K562 (cell line): Measurements from ENCODE around the gene ASB10. TPM values are rescaled to one million over a fixed set of nuclear protein-coding genes. Genes with fewer than 3 reads are reported as not detected.
A peak's percentile ranks its signal among the peaks of the same experiment; 100 is the strongest.

Experiments
- ATAC-seq: fragments of 200-7000 bp; cut with Tn5 transposase; 3 replicates; pipeline ENCODE4 v1.9.1; 2020; ENCODE audit warnings: moderate library complexity
- BruUV-seq: library from RNA; stranded (reverse); fragments of 400-500 nt; replicated peaks from 2 replicates; lab custom pipeline; 2021; lab: Mats Ljungman, UMichigan
- CTCF ChIA-PET: fragments of 300-600 bp; formaldehyde crosslinking; extraction: SDS; loops from one replicate; lab custom pipeline; 2021; ENCODE audit warnings: low intra/inter-chr PET ratio; lab: Yijun Ruan, JAX
- POLR2A ChIA-PET: fragments of 300-600, 350-650 bp; sonication (Branson Sonifier 250); formaldehyde crosslinking; extraction: SDS; loops from one replicate; lab custom pipeline; 2021; ENCODE audit warnings: antibody characterized with exemption, inconsistent platforms; lab: Yijun Ruan, JAX
- DNase-seq, 4 experiments: peaks; one replicate each; pipeline versions ENCODE4 v3.0.0 to v3.0.0-alpha.2; 2011 to 2018; ENCODE audit warnings: low spot score in 3 of 4, mixed read lengths in 3 of 4; ENCODE audit errors: extremely low read depth in 1 of 4
- FAIRE-seq: peaks from 2 replicates; lab custom pipeline; 2011; peaks lifted over from hg19 to GRCh38; lab: Jason Lieb, UNC
- H2AFZ ChIP-seq: 2 replicates; pipeline ENCODE4 v1.6.0; 2011; ENCODE audit warnings: low read depth, low read length, control low read depth, inconsistent platforms
- H3K27ac ChIP-seq: fragments of 200-600 bp; 3 replicates; pipeline ENCODE4 v1.8.0; 2011; ENCODE audit warnings: low read depth, mild to moderate bottlenecking, control low read depth, inconsistent platforms, low read length, moderate library complexity, mixed read lengths; ENCODE audit errors: extremely low read depth
- H3K27me3 ChIP-seq, 2 experiments: fragments of 300-600 bp in 1 of 2; 2 replicates in 1 of 2; 3 replicates in 1 of 2; pipeline versions ENCODE4 v1.6.0 to v1.8.0; 2011; ENCODE audit warnings: inconsistent platforms in 2 of 2, low read length in 2 of 2, mild to moderate bottlenecking in 1 of 2, mixed read lengths in 1 of 2, moderate library complexity in 1 of 2; ENCODE audit not compliant: control insufficient read depth in 2 of 2, insufficient read depth in 2 of 2
- H3K36me3 ChIP-seq: fragments of 300-600 bp; 3 replicates; pipeline ENCODE4 v1.8.0; 2011; ENCODE audit warnings: mild to moderate bottlenecking, low read length, inconsistent platforms; ENCODE audit not compliant: control insufficient read depth, insufficient read depth
- H3K4me1 ChIP-seq, 2 experiments: fragments of 200-600 bp in 1 of 2; replicated peaks in 1 of 2; 2 replicates in 1 of 2; 3 replicates in 1 of 2; pipeline versions ENCODE4 v1.5.1 to v1.8.0; 2011; ENCODE audit warnings: inconsistent platforms in 2 of 2, low read length in 2 of 2, mild to moderate bottlenecking in 1 of 2, mixed read lengths in 1 of 2, moderate library complexity in 1 of 2; ENCODE audit not compliant: control insufficient read depth in 2 of 2, insufficient read depth in 2 of 2
- H3K4me2 ChIP-seq: 2 replicates; pipeline ENCODE4 v1.6.1; 2011; ENCODE audit warnings: low read length, control low read depth, inconsistent platforms, mixed read lengths; ENCODE audit not compliant: insufficient read depth
- H3K4me3 ChIP-seq: fragments of 200-600 bp; sonication (generic), shearing (Covaris generic); 2 replicates; pipeline ENCODE4 v1.5.1; 2016; ENCODE audit warnings: control low read depth, inconsistent platforms
- H3K79me2 ChIP-seq: fragments of 200-600 bp; 3 replicates; pipeline ENCODE4 v1.8.0; 2011; ENCODE audit warnings: low read length, inconsistent platforms; ENCODE audit not compliant: control insufficient read depth, insufficient read depth
- H3K9ac ChIP-seq, 2 experiments: 2 replicates each; pipeline versions ENCODE4 v1.6.0 to v1.6.1; 2011; ENCODE audit warnings: low read depth in 2 of 2, low read length in 2 of 2, control low read depth in 1 of 2, inconsistent platforms in 1 of 2, mild to moderate bottlenecking in 1 of 2, mixed read lengths in 1 of 2; ENCODE audit not compliant: insufficient read depth in 1 of 2
- H3K9me1 ChIP-seq: one replicate; pipeline ENCODE4 v1.6.0; 2011; ENCODE audit warnings: inconsistent platforms, mild to moderate bottlenecking, low read length, moderate library complexity; ENCODE audit not compliant: control insufficient read depth, insufficient read depth
- H3K9me3 ChIP-seq: replicated peaks from 2 replicates; pipeline ENCODE4 v1.5.1; 2011; ENCODE audit warnings: low read depth, low read length, inconsistent platforms; ENCODE audit not compliant: control insufficient read depth, insufficient read depth
- H4K20me1 ChIP-seq: replicated peaks from 2 replicates; pipeline ENCODE4 v1.6.1; 2011; ENCODE audit warnings: low read length, inconsistent platforms, mixed read lengths; ENCODE audit not compliant: control insufficient read depth, insufficient read depth
- ATF4 ChIP-seq: fragments of 450-650 bp; formaldehyde crosslinking; IDR thresholded peaks from 2 replicates; pipeline ENCODE4 v1.4.0; 2022; ENCODE audit warnings: mild to moderate bottlenecking, moderate library complexity
- BCLAF1 ChIP-seq, 2 experiments: fragments of 450-650 bp in 1 of 2; IDR thresholded peaks; 2 replicates each; pipeline ENCODE4 v1.6.1; 2011 to 2017; ENCODE audit warnings: low read depth in 2 of 2, antibody characterized with exemption in 1 of 2, borderline replicate concordance in 1 of 2, low read length in 1 of 2, mild to moderate bottlenecking in 1 of 2, mixed read lengths in 1 of 2; ENCODE audit not compliant: control insufficient read depth in 1 of 2
- CTCF ChIP-seq, 3 experiments: IDR thresholded peaks in 2 of 3; conservative IDR thresholded peaks in 1 of 3; 2 replicates each; pipeline ENCODE4 v1.5.1; 2011 to 2012; ENCODE audit warnings: low read length in 3 of 3, mild to moderate bottlenecking in 3 of 3, control low read depth in 2 of 3, improper control_type of control experiment in 1 of 3, inconsistent platforms in 1 of 3, low read depth in 1 of 3, mixed read lengths in 1 of 3, moderate library complexity in 1 of 3; ENCODE audit not compliant: insufficient read depth in 2 of 3
- CTCFL ChIP-seq: IDR thresholded peaks from 2 replicates; pipeline ENCODE4 v1.6.1; 2011; ENCODE audit warnings: borderline replicate concordance, low read depth, mild to moderate bottlenecking, moderate library complexity, low read length; ENCODE audit not compliant: insufficient read depth, poor library complexity, severe bottlenecking
- MLX ChIP-seq, 2 experiments: fragments of 450-650 bp in 1 of 2; sonication (generic) in 1 of 2; formaldehyde crosslinking; conservative IDR thresholded peaks; 2 replicates each; pipeline versions ENCODE4 v1.4.0 to v1.8.1; 2020 to 2022; ENCODE audit warnings: mild to moderate bottlenecking in 1 of 2, missing genetic modification reagents in 1 of 2
- NFIX ChIP-seq: fragments of 250-450 bp; sonication (Bioruptor Pico); IDR thresholded peaks from 2 replicates; pipeline ENCODE4 v1.4.0; 2020; ENCODE audit warnings: low read depth, mild to moderate bottlenecking, moderate library complexity
- SP2 ChIP-seq: IDR thresholded peaks from 2 replicates; pipeline ENCODE4 v1.6.1; 2011; ENCODE audit warnings: mild to moderate bottlenecking, low read depth, low read length, moderate library complexity; ENCODE audit not compliant: poor library complexity, severe bottlenecking; ENCODE audit errors: extremely low read depth
- ZNF77 ChIP-seq: fragments of 250-450 bp; sonication (Bioruptor Pico); IDR thresholded peaks from 2 replicates; pipeline ENCODE4 v1.5.0; 2020
- WGBS: fragments of 100-300 bp; shearing (Covaris generic); methylation state at CpG from one replicate; pipeline ENCODE4 v1.1.6; 2016; ENCODE audit warnings: low coverage, mixed read lengths; ENCODE audit not compliant: insufficient coverage; ENCODE audit errors: missing lambda C conversion rate; 5-methylcytosine and 5-hydroxymethylcytosine counted together
- in situ Hi-C: fragments of 300-500 bp; cut with MboI; formaldehyde crosslinking; loops from 4 replicates; pipeline ENCODE4 v1.15.0; 2018; ENCODE audit warnings: inconsistent platforms, mixed read lengths
- intact Hi-C: fragments of 100-400 bp; cut with micrococcal nuclease; formaldehyde crosslinking; loops from 2 replicates; pipeline ENCODE4 v1.14.2; 2022
- polyA plus RNA-seq, 8 experiments: library from polyadenylated mRNA; depleted of rRNA in 4 of 8; stranded (reverse) in 5 of 8; unstranded in 3 of 8; fragments of >200 nt; fragmentation: Nextera tagmentation in 2 of 8; fragmentation: Illumina TruSeq in 1 of 8; extraction: Ambion mirVana in 2 of 8; extraction: Trizol in 1 of 8; gene quantifications; 2 replicates each; pipeline versions ENCODE4 v1.2.1 to v1.2.3, GENCODE V29; 2011 to 2014; ENCODE audit warnings: inconsistent platforms in 1 of 8, missing spikeins in 1 of 8
- total RNA-seq, 7 experiments: library from RNA; depleted of rRNA in 6 of 7; stranded (reverse); fragments of >200 nt in 6 of 7; fragmentation: Illumina TruSeq in 2 of 7; extraction: Trizol in 2 of 7; gene quantifications; 2 replicates each; pipeline versions ENCODE4 v1.2.1 to v1.2.3, GENCODE V29; 2011 to 2021; ENCODE audit warnings: low replicate concordance in 1 of 7

Gene ASB10
- total and polyA plus RNA-seq, 9 of the 15 experiments (the other 6 are each of a cell fraction or from before 2014, with no cell fraction given): not detected

- no peak for TF ChIP-seq ATF4 (CRISPR knock-in tag)
These were observed 10.6 kb downstream of the ASB10 start (continued) for GRCh38 chr7:151176401-151176800.

- BruUV-seq: no TSS peak
- ChIA-PET CTCF (interaction anchor here (0.9 kb wide), 2 partner anchors 17 to 300 kb away, joined by 3 read pairs; no protein-coding TSS in a partner anchor), POLR2A (interaction anchor here (0.7 kb wide), 2 partner anchors 19 to 31 kb away, joined by 3 read pairs; no protein-coding TSS in a partner anchor)
- Histone ChIP-seq H3K27ac (no peak overlapping the region), H4K20me1 (peaks cover 16% of the 10 kb centered on the region; the same call in 1 of the 2 replicates), H3K9me3 (no peaks in the 10 kb centered on the region; the same call in 1 of the 2 replicates), H3K4me2 (no peak overlapping the region), H3K27me3 (peaks cover 39 to 62% of the 10 kb centered on the region in 2 experiments), H3K4me3 (no peak overlapping the region), H3K4me1 (peaks cover 0 to 21% of the 10 kb centered on the region in 2 experiments; a peak in 1 of 5 replicates), H3K79me2 (no peaks in the 10 kb centered on the region), H3K36me3 (no peaks in the 10 kb centered on the region), H2AFZ (no peak overlapping the region), H3K9ac (no peak overlapping the region), H3K9me1 (peaks cover 3% of the 10 kb centered on the region)
- DNase-seq: peak in 1 of 4 experiments; percentile 37
- in situ Hi-C loops (no loop called here), intact Hi-C loops (loop anchor here (10.0 kb wide), 2 partner anchors 161 to 211 kb away; no protein-coding TSS in a partner anchor)
- 12% methylated on average over 23 of the region's 23 CpGs for WGBS
- FAIRE-seq: no peak
- ATAC-seq: peak; percentile 20; the same call in 2 of the 3 replicates
- TF ChIP-seq NFIX (CRISPR knock-in tag) (no peak), MLX (CRISPR knock-in tag; conservative IDR thresholded peaks at IDR 0.05) (no peak), ZNF77 (CRISPR knock-in tag) (no peak), CTCFL (peak; percentile 26), CTCF (IDR thresholded peaks at IDR 0.05 in 2 of 3, conservative IDR thresholded peaks at IDR 0.05 in 1 of 3; ENCODE audit: insufficient read depth in 2 of 3, low read depth in 1 of 3, low read length in 3 of 3) (peak; percentile 44 to 54 (median 50); a peak in 5 of 6 replicates), BCLAF1 (IDR thresholded peaks at IDR 0.05; ENCODE audit: borderline replicate concordance in 1 of 2, control insufficient read depth in 1 of 2, low read depth in 2 of 2, low read length in 1 of 2) (no peak), SP2 (no peak)
These were observed 11.2 kb downstream of the ASB10 start for GRCh38 chr7:151175793-151176311.
